NCI-H2107 treated with DMSO at 0.1 percent for 48 hours (cell line): ENCODE data around the gene AGBL5.
"Not testable (repeated sequence)": the region's sequence is repeated elsewhere in the genome, so short reads cannot be mapped to it uniquely, and the experiment has no call there.

Experiments
- DNase-seq: peaks from one replicate; lab custom pipeline; 2025; ENCODE audit not compliant: unreplicated experiment; lab: John Stamatoyannopoulos, UW

AGBL5 gene

DNA sequence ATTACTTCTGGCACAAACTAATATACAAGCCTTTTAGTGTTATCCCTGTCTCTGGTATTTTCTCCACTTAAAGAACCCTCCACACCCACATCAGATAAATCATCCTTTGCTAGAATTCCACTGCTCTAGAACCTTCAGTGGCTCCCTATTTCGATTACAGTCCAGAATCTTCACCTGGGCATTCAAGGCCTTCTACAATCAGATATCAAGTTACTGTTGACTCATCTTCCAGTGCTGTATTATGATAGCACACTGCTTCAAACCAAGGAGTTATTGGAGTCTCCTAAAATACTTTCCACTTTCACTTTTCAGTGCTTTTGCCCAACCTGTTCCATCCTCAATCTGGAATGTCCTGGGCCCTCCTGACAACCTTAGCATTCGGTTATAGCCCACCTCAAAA, 64.1 kb downstream of the AGBL5 start:
- no peak for DNase-seq

DNA sequence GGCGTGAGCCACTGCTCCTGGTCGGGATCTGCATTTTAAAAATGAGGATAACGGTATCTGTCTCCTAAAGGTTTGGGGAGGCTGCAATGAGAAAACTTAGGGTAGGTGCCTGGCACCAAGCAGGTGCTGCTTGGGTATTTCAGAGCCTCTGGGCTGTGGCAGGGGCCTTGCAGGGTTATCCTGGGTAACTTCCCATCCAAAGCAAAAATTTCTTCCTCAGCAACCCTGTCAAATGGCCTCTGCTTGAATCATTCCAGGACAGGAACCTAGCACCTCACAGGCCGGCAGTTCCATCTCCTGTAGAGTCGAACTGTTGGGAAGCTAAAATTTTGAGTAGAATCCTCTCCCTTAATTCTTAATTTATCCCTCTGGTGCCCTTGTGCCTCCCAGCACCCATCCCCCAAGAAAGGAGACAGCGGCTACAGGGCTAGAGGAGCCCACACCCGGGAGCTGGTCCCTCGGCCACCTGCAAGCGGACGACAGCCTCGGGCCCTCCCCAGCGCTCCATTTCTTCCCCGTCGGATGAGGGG, 66.6 kb downstream of the AGBL5 start:
- no peak for DNase-seq

GRCh38 chr2:27118525-27119329, 67.3 kb downstream of the AGBL5 start, which contains the start of gene CGREF1:
Gene CGREF1 (minus strand): TSS chr2:27119128. CDS start chr2:27104366, 14,762 bp downstream.
- no peak for DNase-seq

GRCh38 chr2:27119330-27119670, 67.8 kb downstream of the AGBL5 start:
- not testable (repeated sequence) for DNase-seq
